ENCODE measurements around the gene AVL9.
"Not testable (repeated sequence)": the region's sequence is repeated elsewhere in the genome, so short reads cannot be mapped to it uniquely, and the experiment has no call there.

Gene AVL9

GRCh38 chr7:32495298-32496051, at the start of gene AVL9:
AVL9 (plus strand) TSS chr7:32495489; CDS start chr7:32495710, 221 bp downstream.
- DNase-seq (peak; percentile 99), ATAC-seq (peak; percentile 97)

DNA sequence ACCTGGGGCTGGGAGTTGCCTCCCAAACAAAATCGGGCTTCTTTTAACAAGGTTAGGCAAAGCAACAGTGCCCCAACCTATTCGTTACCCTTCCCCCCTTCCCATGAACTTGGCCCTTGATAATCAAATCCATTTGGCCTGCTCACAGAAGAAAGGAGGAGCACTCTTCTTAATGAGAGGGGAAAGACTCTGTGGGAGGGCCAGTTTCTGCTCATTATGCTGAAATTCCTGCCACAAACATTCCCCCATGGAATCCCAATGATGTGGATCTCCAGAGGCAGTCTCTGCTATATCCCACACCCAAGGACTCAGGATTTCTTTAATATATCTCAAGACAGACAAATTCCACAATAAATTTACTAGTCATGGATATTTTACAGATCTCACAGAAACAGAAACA, 48.1 kb upstream of the AVL9 start:
- DNase-seq (no peak), ATAC-seq (no peak)

- ATAC-seq (no peak), DNase-seq (no peak)
Measured at GRCh38 chr7:32453341-32454011, 41.8 kb upstream of the AVL9 start.

DNA sequence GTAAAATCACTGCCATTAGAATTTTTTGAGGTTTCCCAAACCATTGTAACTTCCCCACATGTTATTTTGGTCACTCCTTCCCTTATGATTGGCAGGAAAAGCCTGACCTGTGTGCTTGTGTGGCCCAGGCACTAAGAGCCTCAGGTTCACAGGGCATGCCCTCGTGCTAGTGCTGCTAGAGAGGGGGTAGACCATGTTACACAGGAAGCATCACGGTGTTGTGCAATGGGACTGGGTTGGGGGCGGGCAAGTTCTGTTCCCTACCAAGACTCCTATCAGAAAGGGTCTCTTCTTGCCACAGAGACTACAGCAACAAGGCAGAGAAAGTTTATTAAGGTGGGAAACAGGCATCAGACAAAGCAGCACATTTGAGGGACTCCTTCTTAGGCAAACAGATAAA, 37.3 kb upstream of the AVL9 start:
- DNase-seq (no peak), ATAC-seq (no peak)

GRCh38 chr7:32459788-32460187, 35.5 kb upstream of the AVL9 start:
- no peak for DNase-seq
- no peak for ATAC-seq

GRCh38 chr7:32461484-32461883, 33.8 kb upstream of the AVL9 start:
- DNase-seq, result no peak
- ATAC-seq, result no peak

DNA sequence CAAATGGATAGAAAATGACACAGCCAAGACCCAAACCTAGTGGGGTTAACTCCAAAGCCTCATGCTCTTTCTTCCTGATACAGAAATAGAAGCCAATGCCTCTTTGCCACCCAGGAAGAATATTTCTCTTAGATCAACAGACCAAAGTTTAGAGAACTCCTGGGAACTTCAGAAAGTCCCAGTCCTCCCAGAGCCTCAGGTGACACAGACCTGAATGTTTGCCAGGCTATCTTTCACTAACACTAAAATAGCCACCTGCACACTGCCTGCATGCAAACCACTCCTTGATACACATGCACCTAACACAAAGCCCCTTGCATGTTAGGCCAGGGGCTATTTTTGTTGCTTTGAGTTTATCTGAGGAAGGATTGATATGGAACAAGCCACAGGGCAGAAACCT, 32.8 kb upstream of the AVL9 start:
- no peak for DNase-seq
- ATAC-seq, result no peak

- DNase-seq, result no peak
- ATAC-seq, result no peak
Measured at GRCh38 chr7:32462977-32463376, 32.3 kb upstream of the AVL9 start.

GRCh38 chr7:32464641-32465416, 30.5 kb upstream of the AVL9 start:
- ATAC-seq, DNase-seq: not testable (repeated sequence)

DNA sequence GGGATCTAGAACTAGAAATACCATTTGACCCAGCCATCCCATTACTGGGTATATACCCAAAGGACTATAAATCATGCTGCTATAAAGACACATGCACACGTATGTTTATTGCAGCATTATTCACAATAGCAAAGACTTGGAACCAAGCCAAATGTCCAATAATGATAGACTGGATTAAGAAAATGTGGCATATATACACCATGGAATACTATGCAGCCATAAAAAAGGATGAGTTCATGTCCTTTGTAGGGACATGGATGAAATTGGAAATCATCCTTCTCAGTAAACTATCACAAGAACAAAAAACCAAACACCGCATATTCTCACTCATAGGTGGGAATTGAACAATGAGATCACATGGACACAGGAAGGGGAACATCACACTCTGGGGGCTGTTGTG, 25.3 kb upstream of the AVL9 start:
- not testable (repeated sequence) for DNase-seq, ATAC-seq

GRCh38 chr7:32470871-32471270, 24.4 kb upstream of the AVL9 start:
- no peak for ATAC-seq
- no peak for DNase-seq

DNA sequence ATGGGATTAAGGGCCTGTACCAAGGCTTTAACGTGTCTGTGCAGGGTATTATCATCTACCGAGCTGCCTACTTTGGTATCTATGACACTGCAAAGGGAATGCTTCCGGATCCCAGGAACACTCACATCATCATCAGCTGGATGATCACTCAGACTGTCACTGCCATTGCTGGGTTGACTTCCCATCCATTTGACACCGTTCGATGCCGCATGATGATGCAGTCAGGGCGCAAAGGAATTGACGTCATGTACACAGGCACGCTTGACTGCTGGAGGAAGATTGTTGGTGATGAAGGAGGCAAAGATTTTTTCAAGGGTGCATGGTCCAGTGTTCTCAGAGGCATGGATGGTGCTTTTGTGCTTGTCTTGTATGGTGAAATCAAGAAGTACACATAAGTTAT, 23.3 kb upstream of the AVL9 start:
- ATAC-seq (no peak), DNase-seq (no peak)

DNA sequence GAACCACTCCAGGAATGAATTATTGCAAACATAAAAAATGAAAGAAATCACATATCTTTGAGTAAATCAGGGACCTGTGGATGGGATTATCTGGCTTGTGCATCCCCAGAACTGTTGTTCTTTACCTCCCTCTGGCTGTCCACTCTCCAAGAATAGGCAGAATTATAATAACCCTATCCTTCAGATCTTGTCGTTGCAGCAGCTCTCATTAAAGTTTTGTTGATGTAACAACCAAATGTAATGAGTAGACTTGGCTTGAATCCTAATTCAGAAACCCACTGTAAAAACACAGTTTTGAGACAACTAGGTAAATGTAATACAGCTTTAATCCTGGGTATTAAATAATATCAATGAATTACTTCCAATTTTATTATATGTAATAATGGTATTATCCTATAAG, 21.3 kb upstream of the AVL9 start:
- DNase-seq (no peak), ATAC-seq (no peak)

DNA sequence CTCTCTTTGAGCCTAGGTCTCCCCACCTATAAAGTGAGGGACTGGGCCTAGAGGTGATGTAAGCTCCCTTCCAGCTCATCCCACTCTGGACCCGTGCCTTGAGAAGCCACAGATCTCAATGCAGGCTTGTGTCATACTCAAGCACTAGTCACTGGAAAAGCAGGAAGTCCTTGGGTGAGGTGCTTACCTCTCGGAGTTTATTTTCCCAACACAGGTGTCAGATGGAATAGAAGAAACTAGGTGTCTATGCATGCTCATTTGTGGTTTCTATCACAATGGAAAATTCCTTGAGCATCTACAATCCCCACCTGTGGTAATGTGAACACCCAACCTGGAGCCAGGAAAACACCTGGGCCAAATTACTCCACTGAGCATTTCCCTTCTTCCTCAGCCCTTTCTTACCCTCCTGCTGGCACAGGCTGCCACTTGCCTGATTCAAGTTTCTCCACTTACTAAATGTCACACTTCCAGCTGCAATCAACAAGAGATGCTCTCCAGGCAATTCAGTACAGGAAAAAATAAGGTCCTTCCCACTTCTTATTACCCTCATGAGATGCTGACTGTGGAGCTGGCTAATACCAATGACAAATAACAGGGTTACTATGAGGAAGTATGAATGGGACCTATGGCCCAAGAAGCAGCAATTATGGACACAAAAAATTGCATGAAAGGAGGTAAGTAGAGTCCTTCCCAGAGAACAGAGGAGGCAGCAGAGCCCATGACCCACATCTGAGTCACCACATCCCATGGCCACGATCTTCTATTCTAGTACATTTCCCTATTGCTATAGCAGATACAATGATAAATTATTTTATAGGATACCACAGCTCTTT, 18.3 kb upstream of the AVL9 start:
- no peak for ATAC-seq
- DNase-seq, result no peak

DNA sequence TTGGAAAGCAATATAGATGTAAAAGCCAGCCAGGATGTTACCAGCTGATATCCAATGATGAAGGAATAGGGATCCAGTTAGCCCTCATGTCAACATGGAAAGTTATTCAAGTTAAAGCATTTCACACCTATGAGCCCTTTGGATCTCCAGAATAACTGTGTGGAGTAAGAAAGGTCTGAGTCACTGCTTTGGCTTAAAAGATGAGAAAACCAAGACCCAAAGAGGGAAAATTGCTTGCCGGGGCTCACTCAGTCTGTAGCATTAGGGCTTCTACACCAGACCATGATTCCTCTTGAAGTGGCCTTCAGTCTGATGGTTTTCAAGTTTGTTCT, 17.7 kb upstream of the AVL9 start:
- no peak for DNase-seq
- ATAC-seq, result no peak

DNA sequence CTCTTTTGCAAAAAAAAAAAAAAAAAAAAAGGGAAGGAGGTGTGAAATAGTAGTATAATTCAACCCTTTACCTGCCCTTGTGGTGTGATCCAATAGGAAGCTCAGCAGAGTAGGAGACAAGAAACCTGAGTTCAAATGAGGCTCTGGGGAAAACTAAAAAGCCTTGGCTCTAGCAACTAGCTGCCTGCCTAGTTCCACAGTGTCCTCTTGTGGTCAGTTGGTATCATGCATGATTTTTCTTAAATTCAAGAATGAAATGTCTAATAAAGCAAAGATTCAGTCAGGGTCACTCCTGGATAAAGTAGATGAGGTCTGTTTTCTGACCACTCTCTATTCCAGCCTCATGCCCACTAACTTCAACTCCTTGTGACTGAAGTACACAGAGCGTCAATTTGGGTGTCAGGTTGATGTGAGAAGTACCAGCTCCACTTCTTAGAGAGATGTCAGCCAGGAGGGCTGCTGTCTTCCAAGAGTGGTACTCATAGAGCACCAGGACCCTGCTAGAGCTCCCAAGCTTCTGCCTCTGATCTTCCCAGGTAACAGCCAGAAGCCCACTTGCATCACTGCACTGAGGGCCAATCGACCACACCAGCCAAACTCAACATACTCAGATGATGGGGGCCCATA, 15.6 kb upstream of the AVL9 start:
- no peak for ATAC-seq

GRCh38 chr7:32481176-32481575, 14.1 kb upstream of the AVL9 start:
- DNase-seq (no peak), ATAC-seq (no peak)

More for the DNA sequence above, 15.6 kb upstream of the AVL9 start:
- peak; percentile 21 for DNase-seq

- DNase-seq (no peak), ATAC-seq (no peak)
Measured at GRCh38 chr7:32481921-32482320, 13.4 kb upstream of the AVL9 start.

- ATAC-seq (peak; percentile 15), DNase-seq (no peak)
Measured at GRCh38 chr7:32489788-32490126, 5.5 kb upstream of the AVL9 start.

GRCh38 chr7:32490127-32490796, 5.0 kb upstream of the AVL9 start, which contains the start of gene LSM5:
LSM5 (minus strand) TSS chr7:32490380; CDS start chr7:32490365, 15 bp downstream.
- DNase-seq (peak; percentile 87), ATAC-seq (peak; percentile 87)

DNA sequence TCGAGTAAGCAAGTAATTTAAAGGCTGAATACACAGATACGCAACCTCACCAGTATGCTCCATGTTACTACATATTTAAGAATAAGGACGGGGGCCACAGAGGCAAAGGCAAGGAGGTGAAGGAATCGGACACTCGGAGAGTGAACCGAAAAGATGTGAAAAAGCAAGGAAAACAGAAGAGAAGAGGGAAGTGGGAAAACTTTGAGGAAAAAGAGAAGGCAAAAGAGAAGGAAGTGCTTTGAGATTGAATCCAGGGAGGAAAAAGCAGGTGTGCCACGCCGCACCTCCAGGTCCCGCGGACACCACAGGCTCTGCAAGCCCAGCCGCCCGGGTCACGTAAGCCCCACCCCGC, 367 bp upstream of the AVL9 start:
- ATAC-seq, result no peak

More for the DNA sequence above, 367 bp upstream of the AVL9 start:
- DNase-seq, result no peak

Data from stimulated activated naive CD8-positive, alpha-beta T cell treated with anti-CD3 and anti-CD28 coated beads, Interleukin-15, Interleukin-2, amounts not matched to agents 100 U/mL and 50 U/mL, for 24 hours (primary cell).